GM12892 (cell line): Measurements from ENCODE around the gene PVALB.

Source experiments
- POLR2A ChIP-seq: IDR thresholded peaks from 2 replicates; pipeline ENCODE4 v1.6.1; 2011; ENCODE audit warnings: low read depth, low read length, control low read depth
- TAF1 ChIP-seq: IDR thresholded peaks from 2 replicates; pipeline ENCODE4 v1.6.1; 2011; ENCODE audit warnings: low read depth, mild to moderate bottlenecking, control low read depth, low read length, borderline replicate concordance

GRCh38 chr22:36846949-36847348, 30.1 kb upstream of the PVALB start:
- no peak for TF ChIP-seq TAF1
- TF ChIP-seq POLR2A, result no peak
